LHCN-M2 (cell line): Measurements from ENCODE around the gene RERE. TPM values are rescaled to one million over a fixed set of nuclear protein-coding genes. Genes with fewer than 3 reads are reported as not detected.
"Not testable (repeated sequence)": the region's sequence is repeated elsewhere in the genome, so short reads cannot be mapped to it uniquely, and the experiment has no call there.

Source experiments
- DNase-seq: peaks from one replicate; pipeline ENCODE4 v3.0.0-alpha.2; 2012; ENCODE audit warnings: low read depth
- total RNA-seq: library from RNA; depleted of rRNA; stranded (reverse); fragments of >200 nt; gene quantifications from 2 replicates; pipeline ENCODE4 v1.2.3, GENCODE V29; 2014

Gene RERE
- total RNA-seq, 1 experiment from 2014 or later = 9.8 TPM

DNA sequence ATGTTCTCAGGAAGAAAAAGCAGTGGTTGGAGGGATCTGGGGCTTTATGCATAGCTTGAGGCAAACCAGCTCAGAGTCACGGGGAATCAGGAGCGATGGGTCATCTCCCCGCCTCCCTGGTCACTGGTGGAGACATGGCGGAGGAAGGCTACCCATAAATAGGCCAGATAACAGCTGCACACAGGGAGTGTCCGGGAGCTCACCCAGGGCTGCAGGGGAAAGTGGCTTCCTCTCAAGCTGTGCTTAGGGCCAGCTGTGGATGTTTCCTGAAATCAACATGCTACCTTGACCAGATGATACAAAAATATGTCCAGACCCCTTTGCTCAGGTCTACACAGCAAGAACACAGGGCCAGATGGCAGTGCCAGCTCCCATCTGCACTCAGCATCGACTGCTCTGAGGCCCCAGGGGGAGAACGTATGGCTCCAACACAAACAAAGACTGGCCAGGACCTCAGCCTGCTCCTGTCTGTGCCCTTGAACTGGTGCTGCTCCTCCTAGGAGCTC is 27.1 kb upstream of the RERE start:
- DNase-seq = peak; percentile 92

DNA sequence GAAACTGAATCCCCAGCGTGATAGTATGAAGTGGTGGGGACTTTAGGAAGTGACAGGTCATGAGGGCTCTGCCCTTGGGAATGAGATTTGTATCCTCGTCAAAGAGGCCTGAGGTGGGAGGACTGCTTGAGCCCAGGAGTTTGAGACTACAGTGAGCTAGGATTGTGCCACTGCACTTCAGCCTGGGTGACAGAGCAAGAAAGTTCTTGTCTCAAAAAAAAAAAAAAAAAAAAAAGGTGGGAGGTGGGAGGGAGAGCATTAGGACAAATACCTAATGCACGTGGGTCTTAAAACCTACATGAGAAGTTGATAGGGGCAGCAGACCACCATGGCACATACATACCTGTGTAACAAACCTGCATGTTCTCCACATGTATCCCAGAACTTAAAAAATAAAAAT is 24.0 kb upstream of the RERE start:
- no peak for DNase-seq

DNA sequence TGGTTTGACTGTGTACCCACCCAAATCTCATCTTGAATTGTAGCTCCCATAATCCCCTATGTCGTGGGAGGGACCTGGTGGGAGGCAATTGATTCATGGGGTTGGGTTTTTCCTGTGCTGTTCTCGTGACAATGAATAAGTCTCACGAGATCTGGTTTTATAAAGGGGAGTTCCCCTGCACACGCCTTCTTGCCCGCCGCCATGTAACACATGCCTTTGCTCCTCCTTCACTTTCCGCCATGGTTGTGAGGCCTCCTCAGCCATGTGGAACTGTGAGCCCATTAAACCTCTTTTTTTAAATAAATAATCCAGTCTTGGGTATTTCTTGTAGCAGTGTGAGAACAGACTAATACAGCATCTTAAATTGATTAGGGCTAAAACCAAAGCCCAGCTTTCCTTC is 22.6 kb upstream of the RERE start:
- no peak for DNase-seq

DNA sequence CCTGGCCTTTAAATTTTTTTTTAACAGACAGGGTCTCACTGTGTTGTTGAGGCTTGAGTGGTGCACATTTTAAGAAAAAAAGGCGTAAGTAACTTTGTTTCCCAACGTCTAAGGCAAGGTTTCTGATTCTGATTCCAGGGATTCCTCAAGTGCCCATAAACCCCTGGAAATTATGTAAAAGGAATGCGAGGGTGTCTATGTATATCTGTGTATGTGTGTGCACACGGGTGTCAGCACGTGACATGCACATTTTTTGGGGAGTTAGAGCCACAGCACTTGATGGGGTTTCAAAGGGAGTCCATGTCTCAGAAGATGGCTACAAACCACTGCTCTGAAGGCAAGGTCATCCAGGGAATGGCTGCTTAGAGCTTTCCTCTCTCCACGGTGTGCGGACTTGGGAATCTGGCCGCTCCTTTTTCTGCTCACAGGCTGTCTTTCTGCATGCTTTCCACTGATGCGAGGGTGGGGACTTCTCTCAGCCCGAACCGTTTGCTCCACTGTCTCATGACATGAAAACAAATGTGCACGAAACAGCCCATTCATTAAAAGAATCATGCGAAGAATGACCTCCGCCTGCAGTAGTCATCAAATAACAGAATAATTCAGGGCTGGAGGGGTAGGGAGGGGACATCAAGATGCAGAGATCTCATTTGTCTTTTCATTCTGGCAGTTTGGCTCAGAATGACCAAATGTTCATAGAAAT is 18.7 kb upstream of the RERE start:
- DNase-seq = no peak

DNA sequence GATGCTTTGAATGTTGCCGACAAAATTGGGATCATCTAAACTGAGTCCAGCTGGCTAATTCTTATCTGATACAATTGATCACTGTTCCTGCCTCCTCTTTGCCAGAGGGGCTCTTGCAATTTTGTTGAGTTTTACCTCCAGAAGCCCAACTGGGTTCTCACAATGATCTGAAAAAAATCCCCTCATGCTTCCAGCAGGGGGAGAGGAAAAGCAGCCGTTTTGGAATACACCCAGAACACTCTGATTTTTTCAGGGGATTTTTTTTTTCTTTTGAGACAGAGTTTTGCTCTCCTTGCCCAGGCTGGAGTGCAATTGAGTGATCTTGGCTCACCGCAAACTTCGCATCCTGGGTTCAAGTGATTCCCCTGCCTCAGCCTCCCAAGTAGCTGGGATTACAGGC is 13.9 kb upstream of the RERE start:
- DNase-seq = no peak

DNA sequence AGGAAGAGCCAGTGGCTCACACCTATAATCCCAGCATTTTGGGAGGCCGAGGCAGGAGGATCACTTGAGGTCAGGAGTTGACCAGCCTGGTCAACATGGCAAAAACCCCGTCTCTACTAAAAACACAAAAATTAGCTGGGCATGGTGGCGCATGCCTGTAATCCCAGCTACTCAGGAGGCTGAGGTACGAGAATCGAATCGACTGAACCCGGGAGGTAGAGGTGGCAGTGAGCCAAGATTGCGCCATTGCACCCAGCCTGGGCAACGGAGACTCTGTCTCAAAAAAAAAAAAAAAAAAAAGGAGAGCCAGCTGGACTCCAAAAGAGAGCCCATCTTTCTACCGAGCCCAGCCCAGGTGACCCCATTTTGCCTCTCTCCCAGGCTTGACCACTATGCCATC is 13.3 kb upstream of the RERE start:
- not testable (repeated sequence) for DNase-seq

DNA sequence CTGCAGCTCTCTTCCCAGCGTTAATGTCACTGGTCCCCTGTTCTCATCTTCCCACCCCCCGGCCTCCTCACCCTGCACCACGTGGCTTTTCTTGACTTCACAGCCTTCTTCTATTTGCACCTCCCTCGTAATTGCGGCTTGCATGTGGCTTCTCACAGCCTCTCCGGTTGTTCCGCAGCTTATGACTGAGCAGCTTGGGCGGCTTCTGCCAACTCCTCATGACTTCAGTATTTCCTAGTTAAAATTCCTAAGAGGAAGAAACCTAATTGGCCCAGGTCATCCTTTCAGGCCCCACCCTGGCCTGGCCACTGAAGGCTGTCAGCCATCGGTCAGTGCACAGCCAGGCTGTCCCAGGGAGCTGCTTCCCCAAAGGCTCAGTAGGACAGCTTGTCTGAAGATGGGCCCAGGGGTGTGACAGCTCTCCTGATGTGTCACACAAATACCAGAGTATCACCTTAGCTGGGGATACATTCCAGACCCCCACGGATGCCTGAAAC is 8.6 kb upstream of the RERE start:
- DNase-seq = peak; percentile 73

DNA sequence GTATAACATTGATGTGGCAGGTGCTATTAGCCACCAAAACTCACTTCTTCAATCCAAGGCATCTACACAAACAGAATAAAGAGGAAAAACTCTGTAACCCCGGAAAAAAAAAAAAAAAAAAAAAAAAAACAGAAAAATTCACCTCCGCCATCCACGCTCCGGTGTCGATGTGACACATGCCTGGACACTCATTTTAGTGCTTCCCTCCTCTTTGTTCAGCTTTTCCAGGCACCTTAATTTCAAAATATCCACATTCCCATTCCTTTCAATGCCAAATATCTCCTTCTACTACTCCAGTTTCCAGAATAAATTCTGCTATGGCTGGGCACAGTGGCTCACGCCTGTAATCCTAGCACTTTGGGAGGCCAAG is 5.8 kb upstream of the RERE start:
- no peak for DNase-seq

DNA sequence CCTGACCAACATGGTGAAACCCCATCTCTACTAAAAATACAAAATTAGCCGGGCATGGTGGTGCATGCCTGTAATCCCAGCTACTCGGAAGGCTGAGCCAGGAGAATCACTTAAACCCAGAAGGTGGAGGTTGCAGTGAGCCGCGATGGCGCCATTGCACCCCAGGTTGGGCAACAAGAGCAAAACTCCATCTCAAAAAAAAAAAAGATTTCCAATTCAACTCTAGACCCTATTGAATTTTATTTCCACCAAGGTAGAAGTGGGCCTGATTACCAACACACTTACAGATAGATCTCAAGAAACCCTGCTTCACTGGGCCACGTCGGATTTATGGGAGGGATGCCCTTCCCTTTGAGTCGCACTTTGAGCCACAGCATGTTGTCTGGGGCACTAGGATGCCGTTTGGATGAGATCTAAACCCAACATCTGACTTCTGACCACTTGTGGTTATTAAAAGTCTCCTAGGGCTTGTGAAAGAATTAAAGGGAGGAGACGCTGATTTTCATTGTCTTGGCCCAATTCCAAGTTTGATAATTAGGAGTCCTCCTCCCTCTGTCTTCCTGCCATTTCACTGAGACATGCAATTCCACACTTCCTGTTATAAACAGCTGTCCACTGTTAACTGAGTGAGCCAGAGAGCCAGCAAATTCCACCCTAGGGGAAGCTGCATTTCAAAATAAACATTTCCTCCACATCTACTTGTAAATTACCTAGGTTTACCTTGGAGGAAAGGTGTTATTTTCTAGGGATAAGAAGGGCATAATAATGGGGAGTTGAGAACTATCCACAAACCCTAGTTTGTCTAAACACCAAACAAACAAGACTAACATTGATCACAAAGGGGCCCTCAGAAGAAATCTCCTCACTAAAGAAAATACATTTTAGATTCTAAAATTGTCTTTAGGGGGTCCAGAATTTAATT is 5.2 kb upstream of the RERE start:
- DNase-seq = peak; percentile 98

DNA sequence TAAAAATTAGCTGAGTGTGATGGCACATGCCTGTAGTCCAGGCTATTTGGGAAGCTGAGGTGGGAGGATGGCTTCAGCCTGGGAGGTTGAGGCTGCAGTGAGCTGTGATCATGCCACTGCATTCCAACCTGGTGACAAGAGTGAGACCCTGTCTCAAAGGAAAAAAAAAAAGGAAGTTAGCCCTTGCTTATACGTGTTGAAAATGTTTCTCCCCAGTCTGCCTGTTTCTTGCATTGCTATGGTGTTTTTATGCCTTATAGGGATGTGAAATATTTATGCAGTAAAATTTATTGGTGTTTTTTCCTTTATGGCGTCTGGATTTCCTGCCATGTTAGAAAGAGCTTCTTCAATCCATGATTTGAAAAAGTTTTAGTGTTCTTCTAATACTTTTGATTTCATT is 3.6 kb upstream of the RERE start:
- no peak for DNase-seq

DNA sequence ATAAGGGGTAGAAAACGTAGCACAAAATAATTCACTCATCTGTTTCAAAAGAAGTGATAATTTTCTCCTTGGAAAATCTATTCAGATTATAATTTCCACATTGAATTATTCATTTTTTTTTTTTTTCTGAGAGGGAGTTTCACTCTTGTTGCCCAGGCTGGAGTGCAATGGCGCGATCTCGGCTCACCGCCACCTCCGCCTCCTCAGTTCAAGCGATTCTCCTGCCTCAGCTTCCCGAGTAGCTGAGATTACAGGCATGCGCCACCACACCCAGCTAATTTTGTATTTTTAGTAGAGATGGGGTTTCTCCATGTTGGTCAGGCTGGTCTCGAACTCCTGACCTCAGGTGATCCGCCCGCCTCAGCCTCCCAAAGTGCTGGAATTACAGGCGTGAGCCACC is 1.3 kb upstream of the RERE start:
- DNase-seq = not testable (repeated sequence)

DNA sequence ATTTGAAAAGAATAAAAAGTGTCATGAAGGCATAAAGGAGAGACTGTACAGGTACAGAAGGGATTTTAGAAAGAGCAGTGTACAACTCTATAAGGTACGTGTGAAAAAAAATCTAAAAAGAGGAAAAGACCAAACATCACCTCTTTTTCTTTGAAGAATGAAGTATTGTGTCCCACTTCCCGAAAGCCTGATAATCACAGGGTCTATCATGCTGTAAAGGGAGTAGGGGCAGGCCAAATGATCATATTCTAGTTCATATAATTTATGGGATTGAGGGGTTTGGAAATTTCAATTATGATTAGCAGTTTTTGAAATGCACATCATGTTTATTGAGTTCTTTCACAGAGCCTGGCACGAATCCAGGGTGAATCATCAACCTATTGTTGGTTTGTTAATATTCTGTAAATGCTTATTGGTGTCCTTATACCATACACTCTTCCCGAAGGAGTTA is 910 bp upstream of the RERE start:
- DNase-seq = peak; percentile 76

DNA sequence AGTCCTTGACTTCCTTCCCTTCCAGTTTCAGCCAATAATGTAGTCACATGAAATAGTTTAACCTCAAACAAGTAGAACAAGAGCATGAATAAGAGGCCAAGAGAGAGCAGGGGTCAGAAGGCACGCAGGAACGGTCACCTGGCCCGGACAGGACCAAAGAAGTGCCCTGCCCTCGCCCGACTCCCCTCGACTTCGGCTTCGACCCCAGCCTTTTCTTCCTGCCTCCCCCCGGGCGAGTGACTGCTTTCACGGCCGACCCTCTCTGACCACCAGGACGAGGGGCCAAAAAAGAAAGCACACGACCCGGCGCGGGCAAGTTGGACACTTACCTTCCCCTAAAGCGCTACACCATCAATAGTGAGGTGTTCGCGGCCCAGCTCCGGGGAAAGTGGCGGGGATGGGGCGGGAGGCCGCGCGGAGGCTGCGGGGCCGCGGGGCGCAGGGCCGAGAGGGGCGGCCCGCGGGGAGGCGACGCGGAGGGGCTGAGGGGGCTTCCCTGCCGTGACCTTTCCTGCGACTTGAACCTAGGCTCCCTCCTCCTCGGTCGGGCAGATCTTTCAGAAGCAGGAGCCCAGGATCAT is 519 bp downstream of the RERE start:
- DNase-seq = no peak

DNA sequence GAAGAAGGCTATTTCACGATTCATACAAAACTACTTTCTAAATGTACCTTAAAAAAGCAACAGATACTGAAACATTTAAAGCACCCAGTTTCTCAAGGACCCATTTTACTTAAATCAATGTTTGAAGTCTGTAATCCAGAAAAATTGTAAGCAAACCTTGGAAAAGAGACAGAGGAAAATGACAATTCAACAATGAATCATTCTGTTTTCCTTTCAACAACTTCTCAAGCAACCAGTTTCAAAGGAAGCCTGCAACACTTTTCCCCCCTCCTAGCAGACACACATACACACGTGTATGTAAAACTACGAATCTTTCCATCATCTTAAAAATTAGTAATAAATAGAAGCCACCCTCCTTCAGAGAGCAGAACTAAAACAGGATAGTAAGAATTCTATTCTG is 1.2 kb downstream of the RERE start:
- DNase-seq = no peak

DNA sequence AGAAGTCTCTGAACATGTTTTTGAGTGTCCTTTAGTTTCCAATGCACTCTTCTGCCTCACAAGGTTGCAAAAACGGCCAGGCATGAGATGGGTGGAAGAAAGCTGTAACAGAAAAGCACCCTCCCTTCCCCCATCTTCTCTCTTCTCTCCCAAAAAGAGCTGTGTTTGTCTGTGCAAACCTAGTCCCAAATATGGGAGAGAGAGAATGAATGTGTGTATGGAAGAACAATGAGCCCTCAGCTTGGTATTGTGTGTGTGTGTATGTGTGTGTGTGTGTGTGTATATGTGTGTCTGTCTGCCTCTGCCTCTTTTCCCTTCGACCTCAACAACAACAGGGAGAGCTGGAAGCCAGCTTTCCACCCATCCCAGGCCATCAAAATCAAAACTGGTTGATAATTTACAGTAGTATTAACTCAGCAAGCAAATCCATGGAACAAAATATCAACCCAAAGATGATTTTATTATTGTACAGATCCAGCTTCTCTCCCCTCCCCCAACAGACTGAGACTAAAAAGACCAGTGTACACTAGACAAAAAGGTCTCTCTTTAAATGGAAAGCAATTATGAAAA is 1.8 kb downstream of the RERE start:
- no peak for DNase-seq

DNA sequence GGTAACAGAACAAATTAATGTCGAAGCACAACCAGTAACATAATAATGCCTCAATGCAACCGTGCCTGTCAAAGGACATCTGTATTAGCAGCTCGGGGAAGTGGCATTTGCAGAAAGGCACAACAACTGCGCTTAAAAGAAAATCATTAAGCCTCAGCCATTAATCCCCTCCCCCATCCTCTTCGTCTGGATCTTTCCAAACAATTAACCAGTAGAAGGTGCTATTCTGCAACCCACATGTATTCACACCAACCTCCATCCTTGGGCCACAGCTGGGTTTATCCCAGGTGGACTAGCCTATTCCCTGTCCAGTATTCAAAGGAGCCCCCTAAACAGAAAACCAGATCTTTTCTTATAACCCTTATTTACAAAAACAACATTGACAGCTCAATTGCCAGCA is 2.6 kb downstream of the RERE start:
- no peak for DNase-seq

DNA sequence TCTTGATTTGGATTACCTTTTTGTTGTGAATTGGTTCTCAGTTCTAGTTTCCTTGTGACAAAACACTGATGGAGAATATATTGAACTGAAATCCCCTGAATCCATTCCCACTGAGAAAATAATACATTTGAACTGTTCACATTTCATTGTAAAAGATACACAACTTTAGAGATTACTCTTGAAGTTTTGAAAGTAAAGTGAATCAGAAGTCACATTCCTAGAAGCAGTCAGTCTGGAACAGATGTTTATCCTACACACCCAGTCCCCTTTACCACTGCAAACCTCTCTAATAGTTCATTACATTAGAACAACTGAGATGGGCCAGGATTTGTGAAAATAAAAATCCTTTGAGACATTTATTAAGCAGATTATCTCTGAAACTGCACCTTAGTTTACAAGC is 3.4 kb downstream of the RERE start:
- no peak for DNase-seq

DNA sequence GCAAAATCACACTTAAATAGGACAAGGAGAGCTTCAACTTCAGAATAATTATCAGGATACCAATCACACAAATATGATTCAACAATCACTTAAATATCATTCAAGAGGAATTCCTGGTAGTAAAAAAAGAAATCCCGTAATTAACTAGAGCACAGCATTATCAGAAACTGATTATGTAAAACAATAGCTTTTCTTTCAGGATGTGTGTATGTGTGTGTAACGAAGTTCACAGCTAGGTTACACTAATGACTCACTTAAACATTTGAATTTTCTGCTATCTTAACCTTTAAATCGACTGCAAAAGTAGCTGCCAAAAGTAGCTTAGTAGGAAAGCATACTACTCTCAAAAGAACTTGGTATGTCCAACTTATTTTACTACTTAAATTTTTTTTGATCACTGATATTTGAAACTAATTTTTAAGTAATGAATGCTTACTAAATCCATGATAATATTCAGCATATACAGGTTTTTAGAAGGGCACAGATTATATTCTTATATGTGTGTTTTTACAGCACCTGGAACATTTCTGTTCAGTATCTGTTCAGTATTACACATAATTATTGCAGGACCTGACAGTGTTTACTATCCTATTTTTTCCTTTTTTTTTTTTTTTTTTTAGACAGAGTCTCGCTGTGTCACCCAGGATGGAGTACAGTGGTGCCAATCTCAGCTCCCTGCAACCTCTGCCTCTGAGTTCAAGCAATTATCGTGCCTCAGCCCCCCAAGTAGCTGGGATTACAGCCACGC is 4.2 kb downstream of the RERE start:
- no peak for DNase-seq

DNA sequence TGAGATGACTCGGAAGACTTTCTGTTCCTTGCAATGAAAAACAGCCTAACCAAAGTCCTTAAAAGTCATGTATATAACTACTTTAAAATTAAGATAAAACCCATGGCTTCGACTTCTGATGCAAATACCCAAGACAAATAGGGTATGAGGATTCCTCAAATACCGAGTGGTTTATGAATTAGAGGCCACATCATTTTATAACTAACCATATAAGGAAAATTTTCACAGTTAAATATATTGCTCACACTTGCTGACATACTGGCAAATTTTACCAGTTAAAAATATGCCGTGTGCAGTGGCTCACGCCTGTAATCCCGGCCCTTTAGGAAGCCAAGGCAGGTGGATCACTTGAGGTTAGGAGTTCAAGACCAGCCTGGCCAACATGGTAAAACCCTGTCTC is 5.4 kb downstream of the RERE start:
- DNase-seq = no peak

DNA sequence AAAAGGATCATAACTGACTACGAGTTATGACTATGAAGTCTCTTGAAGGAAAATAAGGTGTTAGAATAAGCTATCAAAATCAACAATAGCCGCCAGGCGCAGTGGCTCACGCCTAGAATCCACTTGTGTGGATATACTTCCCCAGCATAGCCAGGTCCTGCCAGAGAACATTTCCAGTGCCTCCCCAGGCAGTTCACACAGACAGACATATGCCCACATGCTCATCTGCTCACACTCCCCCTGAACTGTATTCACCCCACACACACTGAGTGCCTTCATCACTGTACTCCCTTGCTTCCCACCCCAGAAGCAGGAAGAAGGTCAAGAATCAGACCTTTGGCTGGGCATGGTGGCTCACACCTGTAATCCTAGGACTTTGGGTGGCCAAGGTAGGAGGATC is 6.5 kb downstream of the RERE start:
- DNase-seq = no peak

DNA sequence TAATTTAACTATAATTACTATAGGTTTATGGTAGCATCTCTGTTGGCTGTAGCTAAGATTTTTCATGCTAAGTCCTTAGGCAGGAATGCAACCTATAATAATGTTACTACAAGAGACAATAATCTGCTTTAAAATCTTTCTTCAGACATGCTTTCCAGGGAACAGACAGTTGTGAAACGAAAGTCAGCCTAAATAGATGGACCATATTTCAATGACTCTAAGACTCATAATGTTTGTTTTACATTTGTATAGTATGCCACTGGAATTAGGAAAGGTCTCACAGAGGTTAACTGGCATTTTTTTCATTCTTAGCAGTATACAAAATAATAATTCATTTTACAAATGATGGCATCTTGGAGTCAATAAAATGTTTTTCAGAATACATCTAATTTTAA is 8.1 kb downstream of the RERE start:
- DNase-seq = no peak
